Neural crest cell (in vitro differentiated cells): Measurements from ENCODE around the gene IPO5. TPM values are rescaled to one million over a fixed set of nuclear protein-coding genes. Genes with fewer than 3 reads are reported as not detected.

Experiments used
- DNase-seq: peaks from one replicate; pipeline ENCODE4 v3.0.0; 2021; ENCODE audit warnings: low read depth, mixed read lengths, low spot score
- H3K27ac Mint-ChIP-seq: one replicate; pipeline ENCODE4 v1.8.0; 2021; ENCODE audit warnings: mild to moderate bottlenecking, mixed read lengths; ENCODE audit not compliant: unreplicated experiment
- H3K27me3 Mint-ChIP-seq: 2 replicates; pipeline ENCODE4 v1.8.0; 2021; ENCODE audit warnings: low read depth, mild to moderate bottlenecking, mixed read lengths
- H3K36me3 Mint-ChIP-seq: 2 replicates; pipeline ENCODE4 v1.8.0; 2021; ENCODE audit warnings: low read depth, mild to moderate bottlenecking, mixed read lengths
- H3K4me1 Mint-ChIP-seq: 2 replicates; pipeline ENCODE4 v1.8.0; 2021; ENCODE audit warnings: mixed read lengths
- H3K4me3 Mint-ChIP-seq: one replicate; pipeline ENCODE4 v1.8.0; 2021; ENCODE audit warnings: mild to moderate bottlenecking, mixed read lengths
- H3K9me3 Mint-ChIP-seq: 2 replicates; pipeline ENCODE4 v1.8.0; 2021; ENCODE audit warnings: mixed read lengths
- total RNA-seq: library from RNA; stranded (reverse); gene quantifications from 2 replicates; pipeline ENCODE4 v1.2.1, GENCODE V29; 2021
- TF ChIP-seq, protein P1 (sequence below): fragments of 200-600 bp; sonication (generic); conservative IDR thresholded peaks from 2 replicates; pipeline ENCODE4 v1.5.0; 2021; ENCODE audit warnings: antibody characterized with exemption, mild to moderate bottlenecking

IPO5 gene
- total RNA-seq, 1 donor from 2014 or later: 249 TPM

DNA sequence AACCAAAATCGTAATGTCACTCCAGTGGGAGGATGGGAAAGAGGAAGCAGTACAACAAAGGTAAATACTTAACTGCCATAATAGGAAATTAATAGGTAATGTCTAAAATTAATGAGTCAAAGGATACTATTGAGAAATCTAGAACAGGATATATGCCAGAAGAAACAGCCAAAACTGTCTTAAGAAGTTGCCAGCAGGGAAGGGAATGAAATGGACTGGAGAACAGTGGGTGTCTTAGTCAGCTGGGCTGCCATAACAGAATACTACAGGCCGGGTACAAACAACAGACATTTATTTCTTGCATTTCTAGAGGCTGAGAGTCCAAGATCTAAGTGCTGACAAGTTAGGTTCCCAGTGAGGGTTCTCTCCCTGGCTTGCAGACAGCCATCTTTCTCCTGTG is 40.3 kb upstream of the IPO5 start:
- Mint-ChIP-seq H3K4me1 (no peaks in the 10 kb centered on the region), H3K27me3 (no peaks in the 10 kb centered on the region), H3K9me3 (peaks cover 11% of the 10 kb centered on the region), H3K27ac (no peak overlapping the region), H3K4me3 (no peak overlapping the region), H3K36me3 (no peaks in the 10 kb centered on the region)
- TF ChIP-seq, protein P1, sequence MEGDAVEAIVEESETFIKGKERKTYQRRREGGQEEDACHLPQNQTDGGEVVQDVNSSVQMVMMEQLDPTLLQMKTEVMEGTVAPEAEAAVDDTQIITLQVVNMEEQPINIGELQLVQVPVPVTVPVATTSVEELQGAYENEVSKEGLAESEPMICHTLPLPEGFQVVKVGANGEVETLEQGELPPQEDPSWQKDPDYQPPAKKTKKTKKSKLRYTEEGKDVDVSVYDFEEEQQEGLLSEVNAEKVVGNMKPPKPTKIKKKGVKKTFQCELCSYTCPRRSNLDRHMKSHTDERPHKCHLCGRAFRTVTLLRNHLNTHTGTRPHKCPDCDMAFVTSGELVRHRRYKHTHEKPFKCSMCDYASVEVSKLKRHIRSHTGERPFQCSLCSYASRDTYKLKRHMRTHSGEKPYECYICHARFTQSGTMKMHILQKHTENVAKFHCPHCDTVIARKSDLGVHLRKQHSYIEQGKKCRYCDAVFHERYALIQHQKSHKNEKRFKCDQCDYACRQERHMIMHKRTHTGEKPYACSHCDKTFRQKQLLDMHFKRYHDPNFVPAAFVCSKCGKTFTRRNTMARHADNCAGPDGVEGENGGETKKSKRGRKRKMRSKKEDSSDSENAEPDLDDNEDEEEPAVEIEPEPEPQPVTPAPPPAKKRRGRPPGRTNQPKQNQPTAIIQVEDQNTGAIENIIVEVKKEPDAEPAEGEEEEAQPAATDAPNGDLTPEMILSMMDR: no peak
- DNase-seq: no peak

DNA sequence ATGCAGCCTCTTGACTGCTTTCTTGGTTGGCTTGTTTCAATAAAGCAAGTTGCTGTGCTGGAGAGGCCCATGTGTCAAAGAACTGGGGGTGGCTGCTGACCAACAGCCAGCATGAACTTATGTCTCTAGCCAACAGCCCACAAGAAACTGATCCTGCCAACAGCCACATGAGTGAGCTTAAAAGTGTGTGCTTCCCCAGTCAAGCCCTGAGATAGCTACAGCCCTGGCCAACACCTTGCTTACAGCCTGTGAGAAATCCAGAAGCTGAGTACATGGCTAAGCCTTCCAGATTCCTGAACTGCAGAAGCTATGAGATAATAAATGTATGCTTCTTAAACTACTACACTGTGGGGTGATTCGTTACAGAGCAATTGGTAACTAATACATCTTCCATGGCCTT is 38.9 kb upstream of the IPO5 start:
- Mint-ChIP-seq H3K27ac (no peak overlapping the region), H3K4me3 (no peak overlapping the region), H3K36me3 (no peaks in the 10 kb centered on the region), H3K9me3 (peaks cover 11% of the 10 kb centered on the region), H3K27me3 (no peaks in the 10 kb centered on the region), H3K4me1 (no peaks in the 10 kb centered on the region)
- TF ChIP-seq, protein P1: no peak
- no peak for DNase-seq

DNA sequence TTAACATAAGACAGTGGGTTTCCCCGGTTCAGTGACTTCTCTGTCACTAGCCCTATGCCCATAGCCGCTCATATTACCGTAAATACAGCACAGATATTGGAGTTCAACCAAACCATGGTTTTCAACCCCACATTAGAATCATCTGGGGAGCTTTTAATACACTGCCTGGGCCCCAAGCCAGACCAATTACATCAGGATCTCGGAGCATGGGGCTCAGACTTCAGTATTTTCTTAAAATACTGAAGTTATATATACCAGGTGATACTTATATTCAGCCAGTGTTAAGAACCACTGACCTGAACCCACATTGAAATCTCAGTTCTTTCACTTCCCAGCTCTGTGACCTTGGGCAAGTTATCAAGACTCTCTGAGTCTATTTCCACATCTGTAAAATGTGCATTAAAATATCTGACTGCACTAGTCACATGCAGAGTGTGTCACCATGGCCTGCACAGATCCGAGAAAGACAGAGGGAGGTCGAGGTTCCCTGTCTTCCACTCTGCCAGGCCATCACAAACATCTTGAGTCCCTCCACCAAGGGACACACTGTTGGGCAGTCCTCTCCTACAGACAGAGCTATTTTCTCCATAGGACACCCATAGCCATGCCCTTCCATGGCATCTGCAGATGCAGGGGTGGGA is 32.2 kb upstream of the IPO5 start:
- TF ChIP-seq, protein P1: no peak

DNA sequence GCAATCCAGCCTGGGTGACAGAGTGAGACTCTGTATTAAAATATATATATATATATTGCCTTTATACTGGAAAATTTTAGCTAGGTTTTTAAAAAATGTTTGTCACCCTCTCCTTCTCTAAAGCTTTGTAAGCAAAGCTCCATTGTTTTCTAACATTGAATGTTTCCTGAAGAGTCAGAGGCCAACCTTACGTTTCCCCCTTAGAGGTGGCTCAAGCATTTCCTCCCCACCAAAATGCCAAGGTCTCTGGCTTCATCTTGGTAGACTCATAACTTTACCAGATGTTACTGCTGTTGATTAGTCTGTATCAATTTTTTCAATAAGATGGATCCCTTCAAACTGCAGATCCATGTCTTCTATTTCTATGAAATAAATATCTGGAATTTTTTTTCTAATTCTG is 25.2 kb upstream of the IPO5 start:
- Mint-ChIP-seq H3K4me3 (no peak overlapping the region), H3K36me3 (no peaks in the 10 kb centered on the region), H3K27me3 (no peaks in the 10 kb centered on the region), H3K27ac (no peak overlapping the region), H3K4me1 (peaks cover 4% of the 10 kb centered on the region), H3K9me3 (no peaks in the 10 kb centered on the region)
- TF ChIP-seq, protein P1: no peak
- no peak for DNase-seq

More for the DNA sequence above, 32.2 kb upstream of the IPO5 start:
- Mint-ChIP-seq H3K9me3 (no peaks in the 10 kb centered on the region), H3K4me3 (no peak overlapping the region), H3K27ac (no peak overlapping the region), H3K27me3 (no peaks in the 10 kb centered on the region), H3K36me3 (no peaks in the 10 kb centered on the region), H3K4me1 (no peaks in the 10 kb centered on the region)
- DNase-seq: no peak

DNA sequence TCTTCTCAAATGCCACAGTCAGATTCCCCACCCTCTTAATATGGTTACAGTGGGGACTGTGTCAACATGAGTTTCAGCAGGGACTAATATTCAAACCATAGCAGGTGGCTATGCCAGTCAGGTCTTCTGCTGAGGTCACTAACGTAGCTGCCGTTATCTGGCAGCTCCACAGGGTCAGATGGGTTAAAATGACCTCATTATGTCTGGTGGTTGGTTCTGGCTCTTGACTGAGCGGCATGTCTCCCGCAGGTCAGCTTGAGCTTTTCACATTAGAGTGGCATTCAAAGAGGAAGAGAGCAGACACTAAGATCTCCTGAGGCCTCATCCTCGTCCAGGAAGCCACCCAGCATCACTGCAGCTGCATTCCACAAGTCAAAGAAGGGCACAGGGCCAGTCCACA is 21.4 kb upstream of the IPO5 start:
- no peaks in the 10 kb centered on the region for H3K27me3 Mint-ChIP-seq

More for the DNA sequence above, 21.4 kb upstream of the IPO5 start:
- H3K4me1 Mint-ChIP-seq: peaks cover 21% of the 10 kb centered on the region
- no peak for DNase-seq
- H3K9me3 Mint-ChIP-seq: no peaks in the 10 kb centered on the region
- TF ChIP-seq, protein P1: no peak
- H3K4me3 Mint-ChIP-seq: no peak overlapping the region
- H3K36me3 Mint-ChIP-seq: no peaks in the 10 kb centered on the region
- no peak overlapping the region for H3K27ac Mint-ChIP-seq
